DOHH2 (cell line): ENCODE results near the gene CYP2S1.

Experiments
- CTCF ChIP-seq: fragments of 200-600 bp; sonication (generic); IDR thresholded peaks from one replicate; pipeline ENCODE4 v1.5.1; 2014; ENCODE audit warnings: antibody characterized with exemption, mild to moderate bottlenecking, low read depth, low read length; ENCODE audit not compliant: poor library complexity, severe bottlenecking
- EZH2phosphoT487 ChIP-seq: fragments of 200-600 bp; sonication (generic); IDR thresholded peaks from 2 replicates; pipeline ENCODE4 v1.6.1; 2017; ENCODE audit warnings: borderline replicate concordance, mild to moderate bottlenecking, antibody characterized with exemption, low read length, moderate library complexity, mixed read lengths

- TF ChIP-seq CTCF, result no peak
- no peak for TF ChIP-seq EZH2phosphoT487
Observed at GRCh38 chr19:41255171-41255570, 62.2 kb downstream of the CYP2S1 start.
